CD14-positive monocyte (primary cell): ENCODE results near the gene SH3YL1. TPM values are rescaled to one million over a fixed set of nuclear protein-coding genes. Genes with fewer than 3 reads are reported as not detected.
A peak's percentile ranks its signal among the peaks of the same experiment; 100 is the strongest.

Experiments used
- DNase-seq, 3 donors: peaks; one replicate each; pipeline ENCODE4 v3.0.0-alpha.2; 2011 to 2022
- H2AFZ ChIP-seq: 2 replicates; pipeline ENCODE4 v1.6.0; 2012; ENCODE audit warnings: mild to moderate bottlenecking, low read depth, low read length, inconsistent platforms; ENCODE audit not compliant: insufficient read depth, poor library complexity, severe bottlenecking
- H3K27ac ChIP-seq, 2 donors: 1 replicate in 1 of 2; 2 replicates in 1 of 2; pipeline ENCODE4 v1.5.1; 2012 to 2013; ENCODE audit warnings: low read length in 2 of 2, control low read depth in 1 of 2, inconsistent platforms in 1 of 2, low read depth in 1 of 2, mild to moderate bottlenecking in 1 of 2
- H3K27me3 ChIP-seq, 2 donors: one replicate each; pipeline versions ENCODE4 v1.6.0 to v1.6.1; 2011 to 2013; ENCODE audit warnings: low read length in 2 of 2; ENCODE audit not compliant: control insufficient read depth in 2 of 2, insufficient read depth in 2 of 2
- H3K36me3 ChIP-seq, 2 donors: replicated peaks in 1 of 2; 1 replicate in 1 of 2; 2 replicates in 1 of 2; pipeline versions ENCODE4 v1.5.1 to v1.6.1; 2012 to 2013; ENCODE audit warnings: low read length in 2 of 2, control low read depth in 1 of 2, inconsistent platforms in 1 of 2, mild to moderate bottlenecking in 1 of 2; ENCODE audit not compliant: insufficient read depth in 2 of 2, control insufficient read depth in 1 of 2
- H3K4me1 ChIP-seq, 2 donors: 1 replicate in 1 of 2; 2 replicates in 1 of 2; pipeline versions ENCODE4 v1.5.1 to v1.6.1; 2012 to 2013; ENCODE audit warnings: low read length in 2 of 2, control low read depth in 1 of 2, inconsistent platforms in 1 of 2, mild to moderate bottlenecking in 1 of 2, moderate library complexity in 1 of 2; ENCODE audit not compliant: insufficient read depth in 2 of 2, control insufficient read depth in 1 of 2
- H3K4me2 ChIP-seq: replicated peaks from 2 replicates; pipeline ENCODE3; 2012; ENCODE audit warnings: low read length, moderate library complexity, mild to moderate bottlenecking; ENCODE audit not compliant: poor library complexity, severe bottlenecking; ENCODE audit errors: extremely low read depth
- H3K4me3 ChIP-seq, 3 experiments: fragments of 200-600 bp in 1 of 3; sonication (generic) in 1 of 3; replicated peaks in 1 of 3; 1 replicate in 2 of 3; 2 replicates in 1 of 3; pipeline ENCODE4 v1.5.1; 2011 to 2013; ENCODE audit warnings: low read length in 3 of 3, mild to moderate bottlenecking in 3 of 3, control low read depth in 2 of 3, low read depth in 2 of 3, inconsistent platforms in 1 of 3, moderate library complexity in 1 of 3
- H3K79me2 ChIP-seq: 2 replicates; pipeline ENCODE4 v1.6.0; 2012; ENCODE audit warnings: mild to moderate bottlenecking, control low read depth, inconsistent platforms, low read length, moderate library complexity; ENCODE audit not compliant: insufficient read depth
- H3K9ac ChIP-seq: 2 replicates; pipeline ENCODE4 v1.6.0; 2017; ENCODE audit warnings: low read length, mild to moderate bottlenecking; ENCODE audit not compliant: insufficient read depth, poor library complexity, severe bottlenecking
- H3K9me3 ChIP-seq, 2 donors: replicated peaks in 1 of 2; 1 replicate in 1 of 2; 2 replicates in 1 of 2; pipeline versions ENCODE4 v1.5.1 to v1.6.1; 2012 to 2013; ENCODE audit warnings: low read length in 2 of 2, control low read depth in 1 of 2; ENCODE audit not compliant: control insufficient read depth in 1 of 2, insufficient read depth in 1 of 2
- H4K20me1 ChIP-seq: 2 replicates; pipeline ENCODE4 v1.6.0; 2012; ENCODE audit warnings: mild to moderate bottlenecking, low read length, control low read depth, moderate library complexity; ENCODE audit not compliant: insufficient read depth
- H3K27ac Mint-ChIP-seq, 7 donors: one replicate each; pipeline ENCODE4 v1.8.0; 2020; ENCODE audit warnings: mild to moderate bottlenecking in 7 of 7, mixed read lengths in 7 of 7, moderate library complexity in 6 of 7, inconsistent platforms in 2 of 7
- H3K27me3 Mint-ChIP-seq, 3 donors: one replicate each; pipeline ENCODE4 v1.8.0; 2021 to 2022; ENCODE audit warnings: low read depth in 3 of 3, mild to moderate bottlenecking in 3 of 3, mixed read lengths in 3 of 3, moderate library complexity in 3 of 3, inconsistent platforms in 1 of 3
- H3K36me3 Mint-ChIP-seq, 2 donors: one replicate each; pipeline ENCODE4 v1.8.0; 2020; ENCODE audit warnings: mixed read lengths in 2 of 2, inconsistent platforms in 1 of 2, mild to moderate bottlenecking in 1 of 2
- H3K4me1 Mint-ChIP-seq: one replicate; pipeline ENCODE4 v1.8.0; 2020; ENCODE audit warnings: mild to moderate bottlenecking, mixed read lengths
- H3K4me3 Mint-ChIP-seq, 2 donors: one replicate each; pipeline ENCODE4 v1.8.0; 2020; ENCODE audit warnings: mild to moderate bottlenecking in 2 of 2, mixed read lengths in 2 of 2, moderate library complexity in 1 of 2
- H3K9me3 Mint-ChIP-seq, 7 donors: one replicate each; pipeline ENCODE4 v1.8.0; 2020 to 2022; ENCODE audit warnings: mixed read lengths in 7 of 7, mild to moderate bottlenecking in 6 of 7, moderate library complexity in 6 of 7, inconsistent platforms in 2 of 7
- WGBS: methylation state at CpG from one replicate; pipeline ENCODE4 v1.1.5; 2013; ENCODE audit warnings: missing lambda C conversion rate; ENCODE audit not compliant: insufficient coverage; 5-methylcytosine and 5-hydroxymethylcytosine counted together
- intact Hi-C, 2 donors: fragments of 100-400 bp; cut with micrococcal nuclease; formaldehyde crosslinking; loops; one replicate each; pipeline versions ENCODE4 v1.15.0 to v1.15.1; 2023
- polyA plus RNA-seq, 3 donors: library from polyadenylated mRNA; depleted of rRNA in 1 of 3; unstranded in 2 of 3; stranded (reverse) in 1 of 3; fragments of 300-500 nt in 2 of 3; fragments of >200 nt in 1 of 3; fragmentation: Illumina TruSeq in 2 of 3; gene quantifications; 1 replicate in 2 of 3; 2 replicates in 1 of 3; pipeline ENCODE4 v1.2.3, GENCODE V29; 2012 to 2021
- TF ChIP-seq, protein P1 (sequence below): fragments of 200-600 bp; IDR thresholded peaks from one replicate; pipeline ENCODE4 v1.8.0; 2022; ENCODE audit warnings: antibody characterized with exemption, mild to moderate bottlenecking

The SH3YL1 gene
- polyA plus RNA-seq, 3 donors: 2.4 to 11.7 (median 4.0) TPM

DNA sequence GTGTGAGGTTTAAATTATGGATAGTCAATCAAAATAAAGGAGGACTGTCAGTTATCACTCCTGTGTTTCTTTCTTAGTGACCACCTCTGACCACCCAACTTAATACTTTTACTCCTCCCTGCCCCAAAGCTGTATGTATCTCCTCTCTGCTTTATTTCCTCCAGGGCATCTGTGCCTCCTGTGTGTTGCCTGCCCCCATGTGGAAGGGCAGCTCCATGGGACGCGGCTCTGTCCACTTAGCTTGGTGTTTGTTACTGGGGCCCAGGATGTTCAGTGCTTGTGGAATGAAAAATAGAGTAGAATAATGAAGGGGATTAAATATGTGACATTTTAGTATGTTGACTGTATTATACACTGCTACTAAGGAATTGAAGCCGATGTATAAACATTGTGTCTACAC, 10.7 kb upstream of the SH3YL1 start:
- no peaks in the 10 kb centered on the region for H3K4me1 ChIP-seq

GRCh38 chr2:273333-273732, 9.5 kb upstream of the SH3YL1 start:
- TF ChIP-seq, protein P1, sequence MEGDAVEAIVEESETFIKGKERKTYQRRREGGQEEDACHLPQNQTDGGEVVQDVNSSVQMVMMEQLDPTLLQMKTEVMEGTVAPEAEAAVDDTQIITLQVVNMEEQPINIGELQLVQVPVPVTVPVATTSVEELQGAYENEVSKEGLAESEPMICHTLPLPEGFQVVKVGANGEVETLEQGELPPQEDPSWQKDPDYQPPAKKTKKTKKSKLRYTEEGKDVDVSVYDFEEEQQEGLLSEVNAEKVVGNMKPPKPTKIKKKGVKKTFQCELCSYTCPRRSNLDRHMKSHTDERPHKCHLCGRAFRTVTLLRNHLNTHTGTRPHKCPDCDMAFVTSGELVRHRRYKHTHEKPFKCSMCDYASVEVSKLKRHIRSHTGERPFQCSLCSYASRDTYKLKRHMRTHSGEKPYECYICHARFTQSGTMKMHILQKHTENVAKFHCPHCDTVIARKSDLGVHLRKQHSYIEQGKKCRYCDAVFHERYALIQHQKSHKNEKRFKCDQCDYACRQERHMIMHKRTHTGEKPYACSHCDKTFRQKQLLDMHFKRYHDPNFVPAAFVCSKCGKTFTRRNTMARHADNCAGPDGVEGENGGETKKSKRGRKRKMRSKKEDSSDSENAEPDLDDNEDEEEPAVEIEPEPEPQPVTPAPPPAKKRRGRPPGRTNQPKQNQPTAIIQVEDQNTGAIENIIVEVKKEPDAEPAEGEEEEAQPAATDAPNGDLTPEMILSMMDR: no peak
- peaks cover 57 to 59% of the 10 kb centered on the region in 2 donors for H3K36me3 Mint-ChIP-seq
- H3K4me2 ChIP-seq: no peak overlapping the region
- H2AFZ ChIP-seq: no peak overlapping the region
- no peak for DNase-seq
- H3K79me2 ChIP-seq: peaks cover 62% of the 10 kb centered on the region
- H3K27ac ChIP-seq: no peak overlapping the region
- H3K27me3 ChIP-seq: no peaks in the 10 kb centered on the region
- intact Hi-C loops: no loop called here
- no peak overlapping the region for H3K9ac ChIP-seq
- H3K36me3 ChIP-seq: peaks cover 48 to 77% of the 10 kb centered on the region in 2 donors
- H3K9me3 Mint-ChIP-seq: no peaks in the 10 kb centered on the region
- no peak overlapping the region for H3K4me3 Mint-ChIP-seq
- 96% methylated on average over 4 of the region's 6 CpGs for WGBS
- H3K4me1 Mint-ChIP-seq: peaks cover 24% of the 10 kb centered on the region
- no peak overlapping the region for H3K27ac Mint-ChIP-seq
- no peaks in the 10 kb centered on the region for H3K4me1 ChIP-seq
- H4K20me1 ChIP-seq: peaks cover 70% of the 10 kb centered on the region
- no peaks in the 10 kb centered on the region for H3K9me3 ChIP-seq
- no peaks in the 10 kb centered on the region for H3K27me3 Mint-ChIP-seq
- H3K4me3 ChIP-seq: no peak overlapping the region

More for the DNA sequence above, 10.7 kb upstream of the SH3YL1 start:
- Mint-ChIP-seq H3K4me1 (peaks cover 18% of the 10 kb centered on the region), H3K4me3 (no peak overlapping the region), H3K27me3 (no peaks in the 10 kb centered on the region), H3K27ac (peak overlapping the region in 1 of 7 donors; percentile 49), H3K9me3 (no peaks in the 10 kb centered on the region), H3K36me3 (peaks cover 65 to 69% of the 10 kb centered on the region in 2 donors)
- Histone ChIP-seq H3K4me2 (no peak overlapping the region), H3K79me2 (peaks cover 51% of the 10 kb centered on the region), H2AFZ (no peak overlapping the region), H3K9me3 (no peaks in the 10 kb centered on the region), H3K27ac (no peak overlapping the region), H3K36me3 (peaks cover 59 to 89% of the 10 kb centered on the region in 2 donors), H3K4me3 (no peak overlapping the region), H3K9ac (no peak overlapping the region), H3K27me3 (no peaks in the 10 kb centered on the region), H4K20me1 (peaks cover 59% of the 10 kb centered on the region)
- TF ChIP-seq, protein P1: no peak
- DNase-seq: no peak
- intact Hi-C loops: no loop called here
- no CpG with 5 or more reads among the region's 3 CpGs for WGBS
